ENCODE data around the gene SRSF2.

The SRSF2 gene

GRCh38 chr17:76721463-76721862 is 15.7 kb downstream of the SRSF2 start:
- peaks cover 43% of the 10 kb centered on the region for H3K4me1 ChIP-seq (ENCODE audit: insufficient read depth, low read length, poor library complexity, severe bottlenecking)
- H3K79me2 ChIP-seq (ENCODE audit: insufficient read depth, low read length), result peaks cover 63% of the 10 kb centered on the region
- H3K36me3 ChIP-seq (ENCODE audit: insufficient read depth, low read length), result peaks cover 63% of the 10 kb centered on the region

GRCh38 chr17:76720941-76721340 is 16.2 kb downstream of the SRSF2 start:
- no peaks in the 10 kb centered on the region for H3K27me3 ChIP-seq (ENCODE audit: insufficient read depth, low read length, poor library complexity, severe bottlenecking)
- peak overlapping the region; percentile 48 for H3K4me2 ChIP-seq (ENCODE audit: low read depth, low read length, poor library complexity, severe bottlenecking)
- TF ChIP-seq EZH2phosphoT487 (IDR thresholded peaks at IDR 0.05; ENCODE audit: borderline replicate concordance) (no peak), CTCF (conservative IDR thresholded peaks at IDR 0.05; ENCODE audit: low read length) (no peak)
- H2AFZ ChIP-seq (ENCODE audit: low read length), result no peak overlapping the region
- peaks cover 67% of the 10 kb centered on the region for H3K79me2 ChIP-seq (ENCODE audit: insufficient read depth, low read length)
- peak overlapping the region; percentile 52 for H3K9ac ChIP-seq (ENCODE audit: low read depth, low read length, poor library complexity, severe bottlenecking)
- H3K36me3 ChIP-seq (ENCODE audit: insufficient read depth, low read length), result peaks cover 68% of the 10 kb centered on the region
- peaks cover 48% of the 10 kb centered on the region for H3K4me1 ChIP-seq (ENCODE audit: insufficient read depth, low read length, poor library complexity, severe bottlenecking)
- no peaks in the 10 kb centered on the region for H3K9me2 ChIP-seq (replicated peaks; ENCODE audit: low read depth, low read length)
- H4K20me1 ChIP-seq (ENCODE audit: insufficient read depth, low read length, poor library complexity, severe bottlenecking), result peaks cover 32% of the 10 kb centered on the region
- no peak overlapping the region for H3K4me3 ChIP-seq (ENCODE audit: low read length, poor library complexity, severe bottlenecking)
- 0 out of 2 replicates have a peak, but pooled peaks cover 3% of the 10 kb centered on the region for H3F3A ChIP-seq (ENCODE audit: low read depth)
- H3K9me3 ChIP-seq (ENCODE audit: insufficient read depth, low read depth, low read length), result no peaks in the 10 kb centered on the region

More at GRCh38 chr17:76721463-76721862, 15.7 kb downstream of the SRSF2 start:
- no peak overlapping the region for H2AFZ ChIP-seq (ENCODE audit: low read length)
- peak overlapping the region; percentile 48 for H3K4me2 ChIP-seq (ENCODE audit: low read depth, low read length, poor library complexity, severe bottlenecking)
- H3K9me3 ChIP-seq (ENCODE audit: insufficient read depth, low read depth, low read length), result no peaks in the 10 kb centered on the region
- TF ChIP-seq CTCF (conservative IDR thresholded peaks at IDR 0.05; ENCODE audit: low read length), result no peak
- no peak for TF ChIP-seq EZH2phosphoT487 (IDR thresholded peaks at IDR 0.05; ENCODE audit: borderline replicate concordance)
- H3F3A ChIP-seq (ENCODE audit: low read depth), result no peaks in the 10 kb centered on the region
- H3K9ac ChIP-seq (ENCODE audit: low read depth, low read length, poor library complexity, severe bottlenecking), result peak overlapping the region; percentile 52
- H3K27me3 ChIP-seq (ENCODE audit: insufficient read depth, low read length, poor library complexity, severe bottlenecking), result no peaks in the 10 kb centered on the region
- no peaks in the 10 kb centered on the region for H3K9me2 ChIP-seq (replicated peaks; ENCODE audit: low read depth, low read length)
- H3K4me3 ChIP-seq (ENCODE audit: low read length, poor library complexity, severe bottlenecking), result no peak overlapping the region
- H4K20me1 ChIP-seq (ENCODE audit: insufficient read depth, low read length, poor library complexity, severe bottlenecking), result peaks cover 34% of the 10 kb centered on the region

GRCh38 chr17:76720211-76720610 is 16.9 kb downstream of the SRSF2 start:
- Histone ChIP-seq H3K79me2 (ENCODE audit: insufficient read depth, low read length) (peaks cover 61% of the 10 kb centered on the region), H3K4me1 (ENCODE audit: insufficient read depth, low read length, poor library complexity, severe bottlenecking) (peaks cover 50% of the 10 kb centered on the region), H3K9ac (ENCODE audit: low read depth, low read length, poor library complexity, severe bottlenecking) (no peak overlapping the region), H3K4me3 (ENCODE audit: low read length, poor library complexity, severe bottlenecking) (no peak overlapping the region), H3K27me3 (ENCODE audit: insufficient read depth, low read length, poor library complexity, severe bottlenecking) (no peaks in the 10 kb centered on the region), H3K9me3 (ENCODE audit: insufficient read depth, low read depth, low read length) (no peaks in the 10 kb centered on the region), H3K36me3 (ENCODE audit: insufficient read depth, low read length) (peaks cover 73% of the 10 kb centered on the region), H2AFZ (ENCODE audit: low read length) (no peak overlapping the region), H4K20me1 (ENCODE audit: insufficient read depth, low read length, poor library complexity, severe bottlenecking) (peaks cover 25% of the 10 kb centered on the region), H3K9me2 (replicated peaks; ENCODE audit: low read depth, low read length) (no peaks in the 10 kb centered on the region), H3F3A (ENCODE audit: low read depth) (0 out of 2 replicates have a peak, but pooled peaks cover 3% of the 10 kb centered on the region), H3K4me2 (ENCODE audit: low read depth, low read length, poor library complexity, severe bottlenecking) (peak overlapping the region; percentile 20)
- TF ChIP-seq EZH2phosphoT487 (IDR thresholded peaks at IDR 0.05; ENCODE audit: borderline replicate concordance) (no peak), CTCF (conservative IDR thresholded peaks at IDR 0.05; ENCODE audit: low read length) (no peak)
